Motor neuron (in vitro differentiated cells): Measurements from ENCODE around the gene SIPA1L3. TPM values are rescaled to one million over a fixed set of nuclear protein-coding genes. Genes with fewer than 3 reads are reported as not detected.

Experiments used
- ATAC-seq, 8 experiments: fragments of 200-7000 bp; cut with Tn5 transposase; replicated peaks in 6 of 8; 2 replicates each; pipeline ENCODE4 v1.8.0; 2021; ENCODE audit warnings: mild to moderate bottlenecking in 8 of 8, moderate library complexity in 8 of 8
- H3K27ac ChIP-seq, 2 donors: fragments of 250-450 bp; sonication (Bioruptor Pico); 2 replicates each; pipeline ENCODE4 v1.9.0; 2021; ENCODE audit warnings: antibody characterized with exemption in 2 of 2, mild to moderate bottlenecking in 2 of 2, moderate library complexity in 1 of 2
- H3K4me1 ChIP-seq, 2 donors: fragments of 250-450 bp; sonication (Bioruptor Pico); replicated peaks in 1 of 2; 2 replicates each; pipeline ENCODE4 v1.6.1; 2021; ENCODE audit warnings: antibody characterized with exemption in 2 of 2, mild to moderate bottlenecking in 2 of 2, moderate library complexity in 1 of 2
- H3K4me3 ChIP-seq, 5 donors: fragments of 250-450 bp; sonication (Bioruptor Pico); 2 replicates each; pipeline ENCODE4 v1.9.0; 2021; ENCODE audit warnings: antibody characterized with exemption in 5 of 5, mild to moderate bottlenecking in 5 of 5, moderate library complexity in 4 of 5
- WGBS, 10 experiments: fragments of 450-650 bp; shearing (Covaris generic); methylation state at CpG; one replicate each; pipeline ENCODE4 v1.0.0; 2022; 5-methylcytosine and 5-hydroxymethylcytosine counted together
- in situ Hi-C, 9 experiments: fragments of 400-800 bp; cut with MboI; loops; one replicate each; pipeline ENCODE4 v1.15.0; 2021; ENCODE audit warnings: low sequenced_read_pairs in 9 of 9, low pct_unique_long_range_greater_than_20kb in 2 of 9; ENCODE audit not compliant: unreplicated experiment in 9 of 9
- total RNA-seq, 8 experiments: library from RNA; unstranded; fragments of 300-600 nt; gene quantifications; 2 replicates each; pipeline versions ENCODE4 v1.2.3 to v1.2.4, GENCODE V29; 2022

The SIPA1L3 gene
- total RNA-seq, 8 experiments from 2014 or later = 8.5 to 22.1 (median 15.1) TPM

DNA sequence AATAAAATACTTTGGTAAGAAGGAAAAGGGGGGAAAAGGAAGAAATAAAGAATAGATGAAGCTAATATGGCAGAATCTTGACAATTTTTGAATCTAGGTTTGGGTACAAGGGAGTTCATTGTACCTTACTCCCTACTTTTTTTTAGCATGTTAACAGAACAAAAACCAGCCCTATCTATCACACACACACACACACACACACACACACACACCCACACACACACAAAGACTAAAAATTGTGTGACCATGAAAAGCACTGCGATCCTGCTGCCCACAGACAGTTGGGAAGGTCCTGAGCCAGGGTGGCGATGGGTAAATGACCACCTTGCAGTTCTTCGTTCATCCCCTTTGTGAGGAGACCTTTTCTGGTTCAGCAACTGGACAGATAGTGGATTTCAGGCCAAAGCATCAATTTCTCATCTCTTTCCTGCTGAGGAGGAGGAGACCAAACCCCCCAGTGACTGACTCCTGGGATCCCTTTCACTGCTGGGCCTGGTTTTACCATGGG, 91.8 kb downstream of the SIPA1L3 start:
- in situ Hi-C loops = no loop called here
- 25 to 100% (median 94%) methylated on average over 1 to 3 of the region's 3 CpGs; no CpG with 5 or more reads in 7 of the 10 experiments for WGBS, 10 experiments
- H3K4me1 ChIP-seq = peaks cover 17 to 20% of the 10 kb centered on the region in 2 donors
- H3K4me3 ChIP-seq = no peak overlapping the region
- ATAC-seq = no peak
- peak overlapping the region; percentile 50 to 69 for H3K27ac ChIP-seq

DNA sequence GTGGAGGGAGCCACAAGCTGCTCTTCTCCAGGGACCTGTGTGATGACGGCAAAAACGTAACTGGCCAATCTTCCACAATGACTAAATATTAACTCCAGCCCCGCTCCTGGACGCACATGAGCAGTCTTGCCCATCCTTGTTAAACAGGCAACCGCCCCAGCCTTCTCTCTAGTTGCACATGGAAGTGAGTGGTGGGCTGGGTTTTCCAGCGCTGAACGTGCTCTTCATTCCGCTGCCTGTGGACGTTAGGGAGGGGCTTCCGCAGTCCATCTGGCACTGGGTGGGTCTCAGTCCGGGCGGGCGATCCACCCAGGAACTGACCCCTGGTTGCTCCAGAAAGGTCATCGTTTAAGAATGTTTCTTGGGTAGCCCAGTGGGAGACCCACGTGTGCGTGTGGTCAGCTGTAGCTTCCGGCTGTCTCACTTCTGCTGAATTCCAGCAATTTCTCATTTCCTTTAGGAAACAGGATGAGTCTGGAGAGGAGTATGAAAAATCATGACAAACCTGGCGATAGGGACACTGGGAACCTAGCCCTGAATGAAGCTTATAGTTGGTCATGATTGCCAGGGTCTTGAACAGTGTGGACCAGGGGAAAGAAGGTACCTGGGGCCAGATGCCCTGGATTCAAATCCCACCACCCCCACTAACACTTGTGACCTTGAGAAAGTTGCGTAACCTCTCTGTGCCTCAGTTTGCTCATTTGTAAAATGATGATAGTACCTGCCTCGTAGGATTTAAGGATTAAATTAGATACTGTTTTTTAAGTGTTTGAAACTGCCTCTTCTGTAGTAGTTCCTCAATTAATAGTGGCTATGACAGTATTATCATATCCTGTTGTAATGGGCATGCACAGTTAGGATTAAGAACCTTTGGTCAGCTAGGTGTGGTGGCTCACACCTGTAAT, 92.6 kb downstream of the SIPA1L3 start:
- H3K27ac ChIP-seq = peak overlapping the region; percentile 50 to 69
- H3K4me1 ChIP-seq = peaks cover 21 to 22% of the 10 kb centered on the region in 2 donors
- in situ Hi-C loops = no loop called here
- peak in 3 of 8 experiments; percentile 53 to 77 (median 70) for ATAC-seq
- no peak overlapping the region for H3K4me3 ChIP-seq
- WGBS, 10 experiments = 0 to 100% (median 83%) methylated on average over 2 to 7 of the region's 20 CpGs; no CpG with 5 or more reads in 4 of the 10 experiments

DNA sequence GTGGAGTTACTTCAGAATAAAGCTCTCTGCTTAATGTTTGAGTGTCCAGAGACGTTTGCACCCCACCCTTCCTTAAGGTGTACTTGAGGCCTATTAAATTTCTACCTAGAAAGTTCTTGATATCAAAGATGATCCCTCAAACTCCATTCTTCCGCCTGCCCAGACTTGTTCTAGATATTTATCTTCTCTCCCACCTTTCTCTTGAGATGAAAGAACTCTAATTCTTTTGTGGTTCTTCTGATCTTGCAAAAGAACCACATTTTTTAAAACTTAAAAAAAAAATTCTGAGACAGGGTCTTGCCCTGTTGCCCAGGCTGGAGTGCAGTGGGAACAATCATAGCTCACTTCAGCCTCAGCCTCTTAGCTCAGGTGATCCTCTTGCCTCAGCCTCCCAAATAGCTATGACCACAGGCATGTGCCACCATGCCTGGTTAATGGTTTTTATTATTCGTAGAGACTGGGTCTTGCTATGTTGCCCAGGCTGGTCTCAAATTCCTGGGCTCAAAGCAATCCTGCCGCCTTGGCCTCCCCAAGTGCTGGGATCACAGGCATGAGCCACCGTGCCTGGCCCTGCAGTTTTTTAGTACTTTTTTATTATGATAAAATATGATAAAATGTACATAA, 94.3 kb downstream of the SIPA1L3 start:
- in situ Hi-C loops = no loop called here
- no peak overlapping the region for H3K27ac ChIP-seq
- H3K4me3 ChIP-seq = no peak overlapping the region
- peaks cover 34 to 35% of the 10 kb centered on the region in 2 donors for H3K4me1 ChIP-seq
- no peak for ATAC-seq
- WGBS, 10 experiments = 0 to 100% (median 98%) methylated on average over 1 to 4 of the region's 5 CpGs; no CpG with 5 or more reads in 1 of the 10 experiments

DNA sequence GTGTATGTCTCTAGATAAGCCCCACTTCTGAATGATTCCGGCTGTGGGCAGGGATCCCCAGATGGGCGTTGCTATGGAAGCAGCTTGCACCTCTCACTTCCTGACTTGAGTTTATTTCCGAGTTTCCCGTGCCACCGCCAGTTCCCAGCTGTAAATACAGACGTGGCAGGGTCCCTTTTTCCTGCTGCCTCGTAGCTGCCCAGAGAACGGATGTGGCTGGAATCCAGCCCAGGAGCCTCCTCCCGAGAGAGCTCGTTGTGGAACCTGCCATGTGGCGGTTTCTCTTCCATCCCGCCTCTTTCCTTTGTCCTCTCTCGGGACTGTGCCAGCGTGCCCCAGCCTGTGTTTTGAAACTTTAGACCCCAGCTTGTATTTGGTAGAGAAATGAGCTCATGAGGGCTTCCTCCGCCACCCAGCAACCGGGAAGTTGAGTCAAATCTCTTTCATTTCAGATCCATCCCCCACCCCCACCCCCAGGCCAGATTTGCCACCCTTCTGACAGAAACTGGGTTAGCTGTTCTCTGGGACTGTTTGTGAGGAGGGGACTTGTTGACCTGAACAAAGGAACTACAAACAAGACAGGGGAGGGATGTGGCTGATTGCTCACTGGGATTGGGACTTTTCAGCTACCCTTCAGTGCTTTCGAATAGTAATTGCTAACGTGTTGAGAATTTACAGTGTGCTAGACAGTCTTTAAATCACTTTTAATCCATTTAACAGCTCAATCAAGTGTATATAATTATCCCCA, 96.6 kb downstream of the SIPA1L3 start:
- H3K4me3 ChIP-seq = peak overlapping the region; percentile 27 to 42 (median 32)
- H3K4me1 ChIP-seq = peaks cover 37 to 42% of the 10 kb centered on the region in 2 donors
- H3K27ac ChIP-seq = peak overlapping the region; percentile 93 to 99
- peak; percentile 1 to 44 (median 30) for ATAC-seq
- 0 to 33% (median 11%) methylated on average over 1 to 5 of the region's 18 CpGs; no CpG with 5 or more reads in 3 of the 10 experiments for WGBS, 10 experiments
- in situ Hi-C loops = no loop called here

DNA sequence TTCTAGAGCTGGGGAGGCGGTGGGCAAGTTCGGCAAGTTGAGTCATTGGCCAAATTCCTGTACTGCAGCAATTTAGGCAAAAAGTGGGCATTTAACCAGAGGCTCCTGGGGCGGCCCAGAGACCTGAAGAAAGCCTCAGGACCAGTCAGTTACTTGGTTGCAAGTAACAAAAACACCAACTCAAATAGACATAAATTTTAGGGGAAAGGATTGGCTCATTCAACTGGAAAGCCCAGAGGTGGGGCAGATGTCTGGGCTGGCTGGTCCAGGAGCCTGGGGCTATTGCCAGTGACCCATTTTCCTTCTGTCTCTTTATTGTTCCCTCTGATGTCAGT, 97.1 kb downstream of the SIPA1L3 start:
- 0 to 20% (median 0%) methylated on average over 1 to 3 of the region's 3 CpGs; no CpG with 5 or more reads in 4 of the 10 experiments for WGBS, 10 experiments
- ATAC-seq = peak in 3 of 8 experiments; percentile 4 to 46 (median 5)
- Histone ChIP-seq H3K4me1 (peaks cover 35 to 38% of the 10 kb centered on the region in 2 donors), H3K4me3 (peak overlapping the region; percentile 27 to 42 (median 32)), H3K27ac (peak overlapping the region; percentile 93 to 99)
- in situ Hi-C loops = no loop called here

DNA sequence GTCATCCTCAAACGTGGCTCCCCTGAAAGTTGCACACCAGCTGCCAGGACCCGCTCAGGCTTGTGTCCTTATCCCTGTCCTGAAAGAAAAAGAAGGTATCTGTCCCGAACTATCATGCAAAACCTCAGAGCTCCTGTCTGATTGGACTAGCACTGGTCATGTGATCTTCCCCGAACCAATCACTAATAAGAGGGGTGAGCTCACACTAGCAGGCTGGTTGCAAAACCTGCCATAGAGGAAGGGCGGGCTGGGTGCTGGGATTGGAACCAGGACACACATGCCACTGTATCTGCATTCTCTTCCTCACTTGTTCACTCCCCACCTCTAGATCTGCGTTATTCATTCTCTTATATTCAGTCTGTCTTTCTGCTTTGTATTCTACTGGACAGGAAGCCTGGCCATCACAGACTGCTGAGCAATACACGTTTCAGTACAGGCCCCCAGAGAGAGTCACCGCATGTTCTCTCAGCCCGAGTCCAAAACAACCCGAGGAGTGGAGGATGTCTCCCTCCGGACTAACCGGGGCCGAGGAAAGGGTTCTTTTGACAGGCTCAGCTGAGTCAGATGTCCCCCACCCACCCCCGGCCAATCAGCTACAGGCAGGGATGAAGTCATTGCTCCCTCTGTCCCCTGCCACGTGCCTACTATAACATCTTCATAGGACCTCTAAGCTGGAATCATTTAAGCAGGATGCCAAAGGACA, 97.7 kb downstream of the SIPA1L3 start:
- ATAC-seq = peak; percentile 80 to 94 (median 88)
- Histone ChIP-seq H3K4me3 (peak overlapping the region; percentile 27 to 42 (median 32)), H3K27ac (peak overlapping the region; percentile 93 to 99), H3K4me1 (peaks cover 32 to 33% of the 10 kb centered on the region in 2 donors)
- WGBS, 10 experiments = 0 to 8% (median 0%) methylated on average over 2 to 8 of the region's 15 CpGs; no CpG with 5 or more reads in 4 of the 10 experiments
- in situ Hi-C loops = no loop called here

DNA sequence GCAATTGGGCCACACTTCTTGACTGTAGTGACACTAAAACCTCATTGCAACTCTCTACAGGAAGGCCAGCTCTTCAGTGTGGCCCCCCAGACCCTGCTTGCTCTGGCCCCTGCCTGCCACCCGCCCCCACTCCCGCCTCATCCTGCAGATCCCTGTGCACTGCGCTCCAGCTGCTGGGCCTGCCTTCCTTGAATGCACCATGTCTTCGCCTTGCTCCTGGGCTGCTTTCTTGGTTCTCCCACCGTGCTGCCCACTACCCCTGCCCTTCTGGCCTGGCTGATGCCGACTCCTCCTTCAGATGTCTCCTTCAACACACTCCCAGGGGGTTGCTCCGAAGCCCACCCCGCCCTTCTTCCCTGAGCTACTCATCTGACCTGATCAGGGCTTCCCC, 98.2 kb downstream of the SIPA1L3 start:
- 60% methylated on average over 1 of the region's 8 CpGs; no CpG with 5 or more reads in 9 of the 10 experiments for WGBS, 10 experiments
- Histone ChIP-seq H3K4me1 (peaks cover 32 to 33% of the 10 kb centered on the region in 2 donors), H3K27ac (peak overlapping the region; percentile 93 to 99), H3K4me3 (peak overlapping the region in 2 of 5 donors; percentile 32 to 38)
- in situ Hi-C loops = no loop called here
- ATAC-seq = no peak

DNA sequence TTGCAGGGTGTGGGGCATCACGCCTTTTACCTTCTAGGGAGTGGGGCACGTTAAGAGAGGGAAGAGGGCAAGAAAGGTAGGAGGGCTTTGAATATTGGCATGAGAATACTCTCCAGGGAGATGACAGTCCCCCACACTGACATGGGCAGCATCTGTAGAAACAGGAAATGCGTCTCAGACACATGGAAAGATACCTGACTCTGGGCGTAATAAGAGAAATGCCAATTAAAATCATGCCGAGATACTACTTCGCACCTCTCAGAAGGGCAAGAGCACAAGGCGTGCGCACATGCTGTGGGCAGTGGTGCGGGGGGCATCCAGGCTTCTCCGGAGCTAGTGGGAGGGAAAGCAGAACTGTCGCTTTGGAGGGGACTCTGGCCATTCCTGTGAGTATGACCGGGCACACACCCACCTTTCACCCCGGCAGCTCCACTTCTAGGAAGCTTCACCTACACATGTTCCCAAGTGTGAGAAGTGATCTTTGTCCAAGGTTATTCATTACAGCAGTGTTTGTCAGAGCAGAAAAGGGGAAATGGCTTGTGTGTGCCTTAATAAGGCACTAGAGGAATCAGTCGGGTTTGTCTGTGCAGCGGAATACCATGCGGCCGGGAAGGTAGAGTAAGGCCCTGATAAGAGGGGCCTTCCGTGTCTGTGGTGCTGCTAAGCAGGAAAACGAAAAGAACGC, 99.5 kb downstream of the SIPA1L3 start:
- in situ Hi-C loops = no loop called here
- ATAC-seq = no peak
- 90 to 100% (median 98%) methylated on average over 2 to 12 of the region's 20 CpGs; no CpG with 5 or more reads in 4 of the 10 experiments for WGBS, 10 experiments

DNA sequence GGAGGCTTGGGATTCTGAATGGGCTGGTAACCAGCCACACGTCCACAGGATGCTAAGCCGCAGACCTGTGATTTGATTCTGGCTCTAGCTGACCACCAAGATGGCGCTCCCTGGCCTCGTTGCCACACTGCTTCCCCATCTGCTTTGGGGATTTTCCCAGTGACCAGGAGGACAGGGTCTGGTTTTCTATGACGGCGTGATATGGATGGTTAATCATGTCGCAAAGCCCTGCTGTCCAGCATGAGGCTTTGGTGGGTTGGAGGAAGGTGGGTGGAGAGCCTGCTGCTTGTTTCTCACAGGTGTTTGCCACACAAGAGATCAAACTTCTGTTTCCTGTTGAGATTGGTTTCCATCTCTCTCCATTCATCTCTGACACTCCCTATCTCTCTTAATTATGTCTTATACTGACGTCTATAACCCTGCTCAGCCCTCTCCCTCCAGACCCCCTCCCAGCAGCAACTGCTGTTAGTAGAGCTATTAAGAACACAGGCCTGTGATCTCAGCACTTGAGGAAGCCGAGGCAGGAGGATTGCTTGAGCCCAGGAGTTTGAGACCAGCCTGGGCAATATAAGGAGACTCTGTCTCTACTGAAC, 102.7 kb downstream of the SIPA1L3 start:
- ATAC-seq = no peak
- Histone ChIP-seq H3K4me3 (no peak overlapping the region), H3K27ac (no peak overlapping the region), H3K4me1 (peaks cover 17 to 20% of the 10 kb centered on the region in 2 donors)
- WGBS, 10 experiments = 60 to 100% (median 93%) methylated on average over 1 to 5 of the region's 9 CpGs; no CpG with 5 or more reads in 2 of the 10 experiments
- in situ Hi-C loops = no loop called here

More for the DNA sequence above, 99.5 kb downstream of the SIPA1L3 start:
- no peak overlapping the region for H3K4me3 ChIP-seq
- H3K4me1 ChIP-seq = peaks cover 32 to 33% of the 10 kb centered on the region in 2 donors
- H3K27ac ChIP-seq = peak overlapping the region; percentile 93 to 99

DNA sequence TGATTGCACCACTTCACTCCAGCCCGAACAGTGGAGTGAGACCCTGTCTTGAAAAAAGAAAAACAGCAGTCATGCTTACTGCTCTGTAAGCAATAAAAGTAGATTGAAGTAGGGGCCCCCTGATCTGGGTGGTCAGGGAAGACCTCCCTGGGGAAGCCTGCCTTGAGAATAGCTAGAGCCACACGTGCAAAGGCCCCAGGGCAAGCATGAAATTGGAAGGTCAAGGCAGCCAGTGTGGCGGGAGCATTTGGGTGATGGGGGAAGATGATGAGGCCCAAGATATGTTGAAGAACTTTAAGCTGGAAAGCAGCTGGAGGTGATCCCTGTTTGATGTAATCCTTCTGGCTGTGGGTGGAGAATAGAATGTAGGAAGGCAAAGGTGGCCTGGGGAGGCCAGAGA, 104.4 kb downstream of the SIPA1L3 start:
- 80 to 100% (median 84%) methylated on average over 1 to 3 of the region's 3 CpGs; no CpG with 5 or more reads in 6 of the 10 experiments for WGBS, 10 experiments
- ATAC-seq = no peak
- Histone ChIP-seq H3K4me3 (no peak overlapping the region), H3K4me1 (peaks cover 2 to 5% of the 10 kb centered on the region in 2 donors), H3K27ac (no peak overlapping the region)
- in situ Hi-C loops = no loop called here

DNA sequence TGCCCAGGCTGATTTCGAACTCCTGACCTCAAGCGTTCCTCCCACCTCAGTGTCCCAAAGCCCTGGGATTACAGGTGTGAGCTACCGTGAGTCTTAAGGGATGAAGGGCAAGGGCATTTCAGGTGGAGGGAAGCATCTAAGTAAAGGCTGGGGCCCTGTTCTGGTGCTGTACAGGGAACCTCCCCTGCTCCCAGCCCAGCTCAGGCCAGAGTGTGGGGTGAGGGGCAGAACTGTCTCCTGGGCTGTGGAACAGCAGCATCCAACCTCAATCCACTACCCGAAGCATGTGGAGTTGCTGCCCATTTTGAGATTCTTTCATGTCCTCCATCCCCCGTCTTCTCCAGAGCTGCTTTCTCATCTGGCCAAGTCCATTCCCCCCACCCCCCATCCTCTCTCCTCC, 105.3 kb downstream of the SIPA1L3 start:
- no peak for ATAC-seq
- in situ Hi-C loops = no loop called here
- Histone ChIP-seq H3K4me1 (no peaks in the 10 kb centered on the region), H3K4me3 (no peak overlapping the region), H3K27ac (no peak overlapping the region)
- WGBS, 10 experiments = 40 to 100% (median 83%) methylated on average over 1 to 2 of the region's 5 CpGs; no CpG with 5 or more reads in 6 of the 10 experiments
